Cardiac septum (tissue), 1 donor: ENCODE results near the gene NXPE4. TPM values are rescaled to one million over a fixed set of nuclear protein-coding genes. Genes with fewer than 3 reads are reported as not detected.
"Not testable (repeated sequence)": the region's sequence is repeated elsewhere in the genome, so short reads cannot be mapped to it uniquely, and the experiment has no call there.

Source experiments
- DNase-seq: peaks from one replicate; pipeline ENCODE4 v3.0.0-alpha.2; 2020; ENCODE audit warnings: low spot score
- intact Hi-C: fragments of 100-400 bp; cut with DNase I; formaldehyde crosslinking; loops from one replicate; pipeline ENCODE4 v1.14.0; 2022
- long read RNA-seq: library from polyadenylated mRNA; unstranded; transcript quantifications from one replicate; pipeline ENCODE4 v2.0.0, GENCODE V29; 2021
- total RNA-seq: library from RNA; stranded (reverse); fragmentation: NEBNext Ultra II Directional; extraction: Animal tissue kit (Norgen Biotek cat#: 25700); gene quantifications from one replicate; pipeline ENCODE4 v1.2.1, GENCODE V29; 2021
- donor health status: DM: no; HTN: no; CAD: no.

NXPE4 gene
- total RNA-seq = not detected
- long read RNA-seq = 0 reads

DNA sequence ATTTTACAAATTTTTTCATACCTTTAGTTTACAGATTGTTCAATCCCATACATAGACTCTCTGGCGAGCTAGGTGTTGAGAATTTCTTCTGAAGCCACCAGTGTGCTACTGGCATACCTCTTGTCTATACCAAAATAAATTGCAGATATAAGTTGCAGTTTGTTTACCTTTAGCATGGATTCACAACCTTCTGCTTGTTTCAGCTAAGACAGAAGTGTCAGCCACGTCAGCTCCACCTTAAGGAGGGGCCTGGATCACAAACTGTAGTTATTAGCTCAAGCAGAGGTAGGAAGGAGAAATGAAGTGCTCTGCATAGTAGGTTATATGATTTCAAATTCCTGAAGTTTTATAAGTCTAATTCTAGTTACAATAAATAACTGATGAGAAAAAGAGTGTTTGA, at the start of gene NXPE4:
TSS of gene NXPE4 (minus strand) at position 216 of the 400 bp plus-strand sequence. CDS start 1,027 bp downstream, outside the sequence.
- no peak for DNase-seq
- intact Hi-C loops = no loop called here

DNA sequence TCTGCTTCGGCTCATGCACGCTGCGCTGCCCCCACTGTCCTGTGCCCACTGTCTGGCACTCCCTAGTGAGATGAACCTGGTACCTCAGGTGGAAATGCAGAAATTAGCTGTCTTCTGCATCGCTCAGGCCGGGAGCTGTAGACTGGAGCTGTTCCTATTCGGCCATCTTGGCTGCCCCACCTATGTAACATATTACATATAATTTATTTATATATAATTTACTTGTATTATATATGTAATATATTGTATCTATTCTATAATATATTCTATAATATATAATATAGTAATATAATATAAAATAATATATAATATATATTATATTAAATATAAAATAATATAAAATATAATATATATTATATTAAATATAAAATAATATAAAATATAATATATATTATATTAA, 43.9 kb upstream of the NXPE4 start:
- DNase-seq, intact Hi-C loops: not testable (repeated sequence)

DNA sequence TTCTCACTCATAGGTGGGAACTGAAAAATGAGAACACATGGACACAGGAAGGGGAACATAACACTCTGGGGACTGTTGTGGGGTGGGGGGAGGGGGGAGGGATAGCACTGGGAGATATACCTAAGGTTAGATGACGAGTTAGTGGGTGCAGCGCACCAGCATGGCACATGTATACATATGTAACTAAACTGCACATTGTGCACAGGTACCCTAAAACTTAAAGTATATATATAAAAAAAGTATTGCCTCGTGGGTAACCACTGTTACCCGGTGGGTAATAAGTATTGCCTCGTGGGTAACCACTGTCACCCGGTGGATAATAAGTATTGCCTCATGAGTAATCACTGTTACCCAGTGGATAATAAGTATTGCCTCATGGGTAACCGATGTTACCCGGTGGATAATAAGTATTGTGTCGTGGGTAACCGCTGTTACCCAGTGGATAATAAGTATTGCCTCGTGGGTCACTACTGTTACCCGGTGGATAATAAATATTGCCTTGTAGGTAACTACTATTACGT, 35.9 kb upstream of the NXPE4 start:
- DNase-seq, intact Hi-C loops: not testable (repeated sequence)

DNA sequence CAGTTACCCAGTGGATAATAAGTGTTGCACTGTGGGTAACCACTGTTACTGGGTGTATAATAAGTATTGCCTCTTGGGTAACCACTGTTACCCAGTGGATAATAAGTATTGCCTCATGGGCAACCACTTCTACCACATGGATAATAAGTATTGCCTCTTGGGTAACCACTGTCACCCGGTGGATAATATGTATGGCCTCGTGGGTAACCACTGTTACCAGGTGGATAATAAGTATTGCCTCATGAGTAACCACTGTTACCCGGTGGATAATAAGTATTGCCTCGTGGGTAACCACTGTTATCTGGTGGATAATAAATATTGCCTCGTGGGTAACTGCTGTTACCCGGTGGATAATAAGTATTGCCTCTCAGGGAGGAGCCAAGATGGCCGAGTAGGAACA, 29.7 kb upstream of the NXPE4 start:
- intact Hi-C loops = no loop called here
- DNase-seq = no peak

DNA sequence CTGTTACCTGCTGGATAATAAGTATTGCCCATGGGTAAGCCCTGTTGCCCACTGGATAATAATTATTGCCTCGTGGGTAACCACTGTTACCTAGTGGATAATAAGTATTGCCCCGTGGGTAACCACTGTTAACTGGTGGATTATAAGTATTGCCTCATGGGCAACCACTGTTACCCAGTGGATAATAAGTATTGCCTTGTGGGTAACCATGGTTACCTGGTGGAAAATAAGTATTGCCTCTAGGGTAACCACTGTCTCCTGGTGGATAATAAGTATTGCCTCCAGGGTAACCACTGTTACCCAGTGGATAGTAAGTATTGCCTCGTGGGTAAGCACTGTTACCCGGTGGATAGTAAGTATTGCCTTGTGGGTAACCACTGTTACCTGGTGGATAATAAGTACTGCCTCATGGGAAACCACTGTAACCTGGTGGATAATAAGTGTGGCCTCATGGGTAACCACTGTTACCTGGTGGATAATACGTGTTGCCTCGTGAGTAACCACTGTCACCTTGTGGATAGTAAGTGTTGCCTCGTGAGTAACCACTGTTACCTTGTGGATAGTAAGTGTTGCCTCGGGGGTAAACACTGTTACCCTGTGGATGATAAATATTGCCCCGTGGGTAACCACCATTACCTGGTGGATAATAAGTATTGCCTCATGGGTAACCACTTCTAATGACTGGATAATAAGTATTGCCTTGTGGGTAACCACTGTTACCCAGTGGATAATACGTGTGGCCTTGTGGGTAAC, 29.0 kb upstream of the NXPE4 start:
- DNase-seq = no peak
- intact Hi-C loops = no loop called here

DNA sequence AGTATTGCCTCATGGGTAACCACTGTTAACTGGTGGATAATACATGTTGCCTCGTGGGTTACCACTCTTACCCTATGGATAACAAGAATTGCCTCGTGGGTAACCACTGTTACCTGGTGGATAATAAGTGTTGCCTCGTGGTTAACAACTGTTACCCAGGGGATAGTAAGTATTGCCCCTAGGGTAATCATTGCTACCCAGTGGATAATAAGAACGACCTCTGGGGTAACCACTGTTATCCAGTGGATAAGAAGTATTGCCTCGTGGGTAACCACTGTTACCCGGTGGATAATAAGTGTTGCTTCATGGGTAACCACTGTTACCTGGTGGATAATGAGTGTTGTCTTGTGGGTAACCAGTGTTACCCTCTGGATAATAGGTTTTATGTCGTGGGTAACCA, 28.1 kb upstream of the NXPE4 start:
- no peak for DNase-seq
- intact Hi-C loops = no loop called here

DNA sequence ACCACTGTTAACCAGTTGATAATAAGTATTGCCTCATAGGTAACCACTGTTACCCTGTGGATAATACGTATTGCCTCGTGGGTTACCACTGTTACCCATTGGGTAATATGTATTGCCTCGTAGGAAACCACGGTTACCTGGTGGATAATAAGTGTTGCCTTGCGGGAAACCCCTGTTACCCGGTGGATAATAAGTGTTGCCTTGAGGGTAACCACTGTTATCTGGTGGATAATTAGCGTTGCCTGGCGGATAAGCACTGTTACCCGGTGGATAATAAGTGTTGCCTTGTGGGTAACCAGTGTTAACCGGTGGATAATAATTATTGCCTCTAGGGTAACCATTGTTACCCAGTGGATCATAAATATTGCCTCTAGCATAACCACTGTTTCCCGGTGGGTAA, 27.3 kb upstream of the NXPE4 start:
- intact Hi-C loops = no loop called here
- DNase-seq = no peak

DNA sequence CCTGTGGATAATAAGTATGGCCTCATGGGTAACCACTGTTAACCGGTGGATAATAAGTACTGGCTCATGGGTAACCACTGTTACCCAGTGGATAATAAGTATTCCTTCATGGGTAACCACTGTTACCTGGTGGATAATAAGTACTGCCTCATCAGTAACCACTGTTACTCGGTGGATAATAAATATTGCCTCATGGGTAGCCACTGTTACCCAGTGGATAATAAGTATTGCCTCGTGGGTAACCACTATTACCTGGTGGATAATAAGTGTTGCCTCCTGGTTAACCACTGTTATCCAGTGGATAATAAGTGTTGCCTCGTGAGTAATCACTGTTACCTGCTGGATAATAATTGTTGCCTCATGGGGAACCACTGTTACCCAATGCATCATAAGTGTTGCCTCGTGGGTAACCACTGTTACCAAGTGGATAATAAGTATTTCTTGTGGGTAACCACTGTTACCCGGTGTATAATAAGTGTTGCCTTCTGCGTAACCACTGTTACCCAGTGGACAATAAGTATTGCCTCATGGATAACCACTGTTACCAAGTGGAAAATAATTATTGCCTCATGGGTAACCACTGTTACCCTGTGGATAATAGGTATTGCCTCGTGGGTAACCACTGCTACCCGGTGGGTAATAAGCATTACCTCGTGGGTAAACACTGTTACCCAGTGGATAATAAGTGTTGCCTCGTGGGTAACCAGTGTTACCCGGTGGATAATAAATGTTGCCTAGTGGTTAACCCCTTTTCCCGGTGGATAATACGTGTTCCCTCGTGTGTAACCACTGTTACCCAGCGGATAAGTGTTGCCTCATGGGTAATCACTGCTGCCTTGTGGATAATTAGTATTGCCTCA, 26.6 kb upstream of the NXPE4 start:
- DNase-seq = no peak
- intact Hi-C loops = no loop called here

DNA sequence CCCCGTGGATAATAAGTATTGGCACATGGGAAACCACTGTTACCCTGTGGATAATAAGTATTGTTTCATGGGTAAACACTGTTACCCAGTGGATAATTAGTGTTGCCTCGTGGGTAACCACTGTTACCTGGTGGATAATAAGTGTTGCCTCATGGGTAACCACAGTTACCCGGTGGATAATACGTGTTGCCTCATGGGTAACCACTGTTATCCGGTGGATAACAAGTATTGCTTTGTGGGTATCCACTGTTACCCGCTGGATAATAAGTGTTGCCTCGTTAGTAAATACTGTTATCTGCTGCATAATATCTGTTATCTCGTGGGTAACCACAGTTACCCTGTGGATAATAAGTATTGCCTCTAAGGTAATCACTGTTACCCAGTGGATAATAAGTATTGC, 25.5 kb upstream of the NXPE4 start:
- intact Hi-C loops = no loop called here
- no peak for DNase-seq

DNA sequence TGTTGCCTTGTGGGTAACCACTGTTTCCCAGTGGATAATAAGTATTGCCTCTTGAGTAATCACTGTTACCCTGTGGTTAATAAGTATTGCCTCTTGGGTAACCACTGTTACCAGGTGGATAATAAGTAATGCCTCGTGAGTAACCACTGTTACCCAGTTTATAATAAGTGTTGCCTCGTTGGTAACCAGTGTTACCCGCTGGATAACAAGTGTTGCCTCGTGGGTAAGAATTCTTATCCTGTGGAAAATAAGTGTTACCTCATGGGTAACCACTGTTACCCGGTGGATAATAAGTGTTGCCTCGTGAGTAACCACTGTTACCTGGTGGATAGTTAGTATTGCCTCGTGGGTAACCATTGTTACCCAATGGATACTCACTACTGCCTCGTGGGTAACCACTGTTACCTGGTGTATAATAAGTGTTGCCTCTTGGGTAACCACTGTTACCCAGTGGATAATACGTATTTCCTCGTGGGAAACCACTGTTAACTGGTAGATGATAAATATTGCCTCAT, 24.1 kb upstream of the NXPE4 start:
- DNase-seq = no peak
- intact Hi-C loops = no loop called here

DNA sequence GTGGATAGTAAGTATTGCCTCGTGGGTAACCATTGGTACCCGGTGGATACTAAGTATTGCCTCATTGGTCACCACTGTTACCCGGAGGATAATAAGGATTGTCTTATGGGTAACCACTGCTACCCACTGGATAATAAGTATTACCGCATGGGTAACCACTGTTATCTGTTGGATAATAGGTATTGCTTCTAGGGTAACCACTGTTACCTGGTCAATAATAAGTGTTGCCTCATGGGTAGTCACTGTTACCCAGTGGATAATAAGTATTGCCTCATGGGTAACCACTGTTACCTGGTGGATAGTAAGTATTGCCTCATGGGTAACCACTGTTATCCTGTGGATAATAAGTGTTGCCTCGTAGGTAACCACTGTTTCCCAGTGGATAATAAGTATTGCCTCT, 22.6 kb upstream of the NXPE4 start:
- DNase-seq = no peak
- intact Hi-C loops = no loop called here

DNA sequence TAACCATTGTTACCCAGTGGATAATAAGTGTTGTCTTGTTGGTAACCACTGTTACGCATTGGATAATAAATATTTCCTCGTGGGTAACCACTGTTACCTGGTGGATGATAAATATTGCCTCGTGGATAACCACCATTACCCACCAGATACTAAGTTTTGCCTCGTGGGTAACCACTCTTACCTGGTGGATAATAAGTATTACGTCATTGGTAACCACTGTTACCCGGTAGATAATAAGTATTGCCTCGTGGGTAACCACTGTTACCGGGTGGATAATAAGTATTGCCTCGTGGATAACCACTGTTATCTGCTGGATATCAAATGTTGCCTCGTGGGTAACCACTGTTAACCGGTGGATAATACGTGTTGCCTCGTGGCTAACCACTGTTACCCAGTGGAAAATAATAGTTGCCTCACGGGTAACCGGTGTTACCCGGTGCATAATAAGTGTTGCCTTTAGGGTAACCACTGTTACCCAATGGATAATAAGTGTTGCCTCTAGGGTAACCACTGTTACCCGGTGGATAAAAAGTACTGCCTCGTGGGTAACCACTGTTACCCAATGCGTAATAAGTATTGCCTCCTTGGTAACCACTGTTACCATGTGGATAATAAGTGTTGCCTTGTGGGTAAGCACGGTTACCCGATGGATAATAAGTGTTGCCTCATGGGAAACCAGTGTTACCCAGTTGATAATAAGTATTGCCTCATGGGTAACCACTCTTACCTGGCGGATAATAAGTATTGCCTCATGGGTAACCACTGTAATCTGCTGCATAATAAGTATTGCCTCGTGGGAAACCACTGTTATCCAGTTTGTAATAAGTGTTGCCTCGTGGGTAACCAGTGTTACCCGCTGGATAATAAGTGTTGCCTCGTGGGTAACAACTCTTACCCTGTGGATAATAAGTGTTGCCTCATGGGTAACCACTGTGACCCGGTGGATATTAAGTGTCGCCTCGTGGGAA, 21.9 kb upstream of the NXPE4 start:
- intact Hi-C loops = no loop called here
- no peak for DNase-seq

DNA sequence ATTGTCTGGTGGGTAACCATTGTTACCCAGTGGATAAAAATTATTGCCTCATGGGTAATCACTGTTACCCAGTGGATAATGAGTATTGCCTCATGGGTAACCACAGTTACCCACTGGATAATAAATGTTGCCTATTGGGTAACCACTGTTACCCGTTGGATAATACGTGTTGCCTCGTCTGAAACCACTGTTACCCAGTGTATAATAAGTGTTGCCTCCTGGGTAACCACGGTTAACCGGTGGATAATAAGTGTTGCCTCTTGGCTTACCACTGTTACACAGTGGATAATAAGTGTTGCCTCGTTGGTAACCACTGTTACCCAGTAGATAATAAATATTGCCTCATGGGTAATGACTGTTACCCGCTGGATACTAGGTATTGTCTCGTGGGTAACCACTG, 20.9 kb upstream of the NXPE4 start:
- intact Hi-C loops = no loop called here
- DNase-seq = no peak

DNA sequence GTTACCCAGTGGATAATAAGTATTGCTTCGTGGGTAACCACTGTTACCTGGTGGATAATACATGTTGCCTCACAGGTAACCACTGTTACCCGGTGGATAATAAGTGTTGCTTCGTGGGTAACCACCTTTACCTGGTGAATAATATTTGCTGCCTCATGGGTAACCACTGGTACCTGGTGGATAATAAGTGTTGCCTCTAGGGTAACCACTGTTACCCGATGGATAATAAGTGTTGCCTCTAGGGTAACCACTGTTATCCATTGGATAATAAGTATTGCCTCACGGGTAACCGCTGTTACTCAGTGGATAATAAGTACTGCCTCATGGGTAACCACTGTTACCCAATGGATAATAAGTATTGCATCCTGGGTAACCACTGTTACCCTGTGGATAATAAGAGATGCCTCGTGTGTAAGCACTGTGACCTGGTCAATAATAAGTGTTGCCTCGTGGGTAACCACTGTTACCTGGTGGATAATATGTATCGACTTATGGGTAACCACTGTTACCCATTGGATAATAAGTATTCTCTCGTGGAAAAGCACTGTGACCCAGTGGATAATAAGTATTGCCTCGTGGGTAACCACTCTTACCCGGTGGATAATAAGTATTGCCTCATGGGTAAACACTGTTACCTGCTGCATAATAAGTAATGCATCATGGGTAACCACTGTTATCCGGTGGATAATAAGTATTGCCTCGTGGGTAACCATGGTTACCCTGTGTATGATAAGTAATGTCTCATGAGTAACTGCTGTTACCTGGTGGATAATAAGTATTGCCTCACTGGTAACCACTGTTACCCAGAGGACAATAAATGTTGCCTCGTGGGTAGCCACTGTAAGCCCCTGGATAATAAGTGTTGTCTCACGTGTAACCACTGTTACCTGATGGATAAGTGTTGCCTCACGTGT, 20.1 kb upstream of the NXPE4 start:
- DNase-seq = no peak
- intact Hi-C loops = no loop called here

DNA sequence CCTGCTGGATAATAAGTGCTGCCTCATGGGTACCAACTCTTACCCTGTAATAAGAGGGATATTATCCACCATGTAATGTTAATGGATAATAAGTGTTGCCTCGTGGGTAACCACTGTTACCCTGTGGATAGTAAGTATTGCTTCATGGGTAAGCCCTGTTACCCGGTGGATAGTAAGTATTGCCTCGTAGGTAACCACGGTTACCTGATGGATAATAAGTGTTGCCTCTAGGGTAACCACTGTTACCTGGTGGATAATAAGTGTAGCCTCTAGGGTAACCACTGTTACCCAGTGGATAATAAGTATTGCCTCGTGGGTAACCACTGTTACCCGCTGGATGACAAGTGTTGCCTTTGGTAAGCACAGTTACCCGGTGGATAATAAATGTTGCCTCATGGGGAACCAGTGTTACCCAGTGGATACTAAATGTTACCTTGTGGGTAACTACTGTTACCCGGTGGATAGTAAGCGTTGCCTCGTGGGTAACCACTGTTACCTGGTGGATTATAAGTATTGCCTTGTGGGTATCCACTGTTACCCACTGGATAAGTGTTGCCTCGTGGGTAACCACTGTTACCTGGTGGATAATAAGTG, 18.6 kb upstream of the NXPE4 start:
- DNase-seq = no peak
- intact Hi-C loops = no loop called here

DNA sequence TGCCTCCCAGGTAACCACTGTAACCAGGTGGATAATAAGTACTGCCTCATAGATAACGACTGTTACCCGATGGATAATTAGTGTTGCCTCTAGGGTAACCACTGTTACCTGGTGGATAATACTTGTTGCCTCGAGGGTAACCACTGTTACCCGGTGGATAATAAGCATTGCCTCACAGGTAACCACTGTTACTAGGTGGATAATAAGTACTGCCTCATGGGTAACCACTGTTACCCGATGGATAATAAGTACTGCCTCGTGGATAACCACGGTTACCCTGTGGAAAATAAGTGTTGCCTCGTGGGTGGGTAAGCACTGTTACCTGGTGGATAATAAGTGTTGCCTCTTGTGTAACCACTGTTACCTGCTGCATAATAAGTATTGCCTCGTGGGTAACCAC, 17.5 kb upstream of the NXPE4 start:
- intact Hi-C loops, DNase-seq: not testable (repeated sequence)

DNA sequence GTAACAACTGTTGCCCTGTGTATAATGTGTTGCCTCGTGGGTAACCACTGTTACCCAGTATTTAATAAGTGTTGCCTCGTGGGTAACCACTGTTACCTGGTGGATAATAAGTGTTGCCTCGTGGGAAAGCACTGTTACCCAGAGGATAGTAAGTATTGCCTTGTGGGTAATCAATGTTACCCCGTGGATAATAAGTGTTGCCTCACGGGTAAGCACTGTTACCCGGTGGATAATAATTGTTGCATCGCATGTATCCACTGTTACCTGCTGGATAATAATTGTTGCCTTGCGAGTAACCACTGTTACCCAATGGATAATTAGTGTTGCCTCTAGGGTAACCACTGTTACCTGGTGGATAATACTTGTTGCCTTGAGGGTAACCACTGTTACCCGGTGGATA, 17.1 kb upstream of the NXPE4 start:
- DNase-seq = no peak
- intact Hi-C loops = no loop called here

DNA sequence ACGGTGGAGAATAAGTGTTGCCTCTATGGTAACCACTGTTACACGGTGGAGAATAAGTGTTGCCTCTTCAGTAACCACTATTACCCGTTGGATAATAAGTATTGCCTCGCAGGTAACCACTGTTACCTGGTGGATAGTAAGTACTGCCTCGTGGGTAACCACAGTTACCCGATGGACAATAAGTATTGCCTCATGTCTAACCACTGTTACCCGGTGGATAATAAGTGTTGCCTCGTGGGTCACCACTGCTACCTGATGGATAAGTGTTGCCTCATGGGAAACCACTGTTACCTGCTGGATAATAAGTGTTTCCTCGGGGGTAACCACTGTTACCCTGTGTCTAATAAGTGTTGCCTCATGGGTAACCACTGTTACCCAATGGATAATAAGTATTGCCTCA, 16.6 kb upstream of the NXPE4 start:
- intact Hi-C loops, DNase-seq: not testable (repeated sequence)
